WTC11 (cell line): Measurements from ENCODE around the gene BBS9.

Source experiments
- SP1 ChIP-seq: sonication (generic); formaldehyde crosslinking; conservative IDR thresholded peaks from 2 replicates; pipeline ENCODE4 v1.8.1; 2022; ENCODE audit warnings: missing genetic modification reagents
- TP53 ChIP-seq: sonication (generic); formaldehyde crosslinking; IDR thresholded peaks from 2 replicates; pipeline ENCODE4 v1.8.1; 2023; ENCODE audit warnings: mild to moderate bottlenecking, missing genetic modification reagents
- ZBTB21 ChIP-seq: sonication (generic); formaldehyde crosslinking; IDR thresholded peaks from 2 replicates; pipeline ENCODE4 v1.8.1; 2023; ENCODE audit warnings: mild to moderate bottlenecking, missing genetic modification reagents, borderline replicate concordance
- ZNF671 ChIP-seq: fragments of 250-450 bp; sonication (Bioruptor Pico); IDR thresholded peaks from 2 replicates; pipeline ENCODE4 v1.8.0; 2021; ENCODE audit warnings: mild to moderate bottlenecking
- TF ChIP-seq, protein P1 (sequence below): sonication (generic); formaldehyde crosslinking; IDR thresholded peaks from 2 replicates; pipeline ENCODE4 v1.8.1; 2022; ENCODE audit warnings: low read depth, missing genetic modification reagents, borderline replicate concordance
- TF ChIP-seq, protein P2 (sequence below): sonication (generic); formaldehyde crosslinking; IDR thresholded peaks from 2 replicates; pipeline ENCODE4 v1.8.1; 2022; ENCODE audit warnings: missing genetic modification reagents, borderline replicate concordance
- TF ChIP-seq, protein P3 (sequence below): fragments of 200-600 bp; IDR thresholded peaks from 2 replicates; pipeline ENCODE4 v1.8.0; 2022; ENCODE audit warnings: antibody characterized with exemption
- TF ChIP-seq, protein P4 (sequence below): sonication (generic); formaldehyde crosslinking; IDR thresholded peaks from 2 replicates; pipeline ENCODE4 v1.8.0; 2022; ENCODE audit warnings: mild to moderate bottlenecking, missing genetic modification reagents
- TF ChIP-seq, protein P5 (sequence below): sonication (generic); formaldehyde crosslinking; IDR thresholded peaks from 2 replicates; pipeline ENCODE4 v1.8.1; 2023; ENCODE audit warnings: mild to moderate bottlenecking, missing genetic modification reagents, moderate library complexity
- TF ChIP-seq, protein P6 (sequence below): sonication (generic); formaldehyde crosslinking; IDR thresholded peaks from 2 replicates; pipeline ENCODE4 v1.8.0; 2022; ENCODE audit warnings: mild to moderate bottlenecking, missing genetic modification reagents
- TF ChIP-seq, protein P7 (sequence below): sonication (generic); formaldehyde crosslinking; IDR thresholded peaks from 2 replicates; pipeline ENCODE4 v1.8.1; 2023; ENCODE audit warnings: mild to moderate bottlenecking, missing genetic modification reagents, borderline replicate concordance

DNA sequence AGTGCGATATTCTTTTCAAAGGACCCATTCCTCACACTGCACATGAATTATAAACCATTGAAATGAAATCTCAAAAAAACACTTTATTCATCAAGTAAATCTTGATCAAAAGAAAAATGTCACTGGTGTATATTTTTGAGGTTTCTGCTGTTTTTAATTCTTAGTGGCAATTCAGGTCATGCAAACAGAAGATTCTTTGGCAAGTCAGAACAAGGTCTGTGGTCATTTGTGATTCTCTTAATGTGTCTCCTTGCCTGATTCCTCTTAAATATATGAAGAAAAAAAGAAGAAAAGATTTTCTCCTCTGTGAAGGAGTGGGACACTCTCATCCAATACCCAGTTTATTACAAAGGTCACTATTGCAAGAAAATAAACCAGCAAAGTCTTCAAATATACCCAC, 467.8 kb downstream of the BBS9 start:
- TF ChIP-seq, protein P1, sequence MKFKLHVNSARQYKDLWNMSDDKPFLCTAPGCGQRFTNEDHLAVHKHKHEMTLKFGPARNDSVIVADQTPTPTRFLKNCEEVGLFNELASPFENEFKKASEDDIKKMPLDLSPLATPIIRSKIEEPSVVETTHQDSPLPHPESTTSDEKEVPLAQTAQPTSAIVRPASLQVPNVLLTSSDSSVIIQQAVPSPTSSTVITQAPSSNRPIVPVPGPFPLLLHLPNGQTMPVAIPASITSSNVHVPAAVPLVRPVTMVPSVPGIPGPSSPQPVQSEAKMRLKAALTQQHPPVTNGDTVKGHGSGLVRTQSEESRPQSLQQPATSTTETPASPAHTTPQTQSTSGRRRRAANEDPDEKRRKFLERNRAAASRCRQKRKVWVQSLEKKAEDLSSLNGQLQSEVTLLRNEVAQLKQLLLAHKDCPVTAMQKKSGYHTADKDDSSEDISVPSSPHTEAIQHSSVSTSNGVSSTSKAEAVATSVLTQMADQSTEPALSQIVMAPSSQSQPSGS (CRISPR knock-in tag), result no peak
- TF ChIP-seq, protein P2, sequence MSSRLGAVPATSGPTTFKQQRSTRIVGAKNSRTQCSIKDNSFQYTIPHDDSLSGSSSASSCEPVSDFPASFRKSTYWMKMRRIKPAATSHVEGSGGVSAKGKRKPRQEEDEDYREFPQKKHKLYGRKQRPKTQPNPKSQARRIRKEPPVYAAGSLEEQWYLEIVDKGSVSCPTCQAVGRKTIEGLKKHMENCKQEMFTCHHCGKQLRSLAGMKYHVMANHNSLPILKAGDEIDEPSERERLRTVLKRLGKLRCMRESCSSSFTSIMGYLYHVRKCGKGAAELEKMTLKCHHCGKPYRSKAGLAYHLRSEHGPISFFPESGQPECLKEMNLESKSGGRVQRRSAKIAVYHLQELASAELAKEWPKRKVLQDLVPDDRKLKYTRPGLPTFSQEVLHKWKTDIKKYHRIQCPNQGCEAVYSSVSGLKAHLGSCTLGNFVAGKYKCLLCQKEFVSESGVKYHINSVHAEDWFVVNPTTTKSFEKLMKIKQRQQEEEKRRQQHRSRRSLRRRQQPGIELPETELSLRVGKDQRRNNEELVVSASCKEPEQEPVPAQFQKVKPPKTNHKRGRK (CRISPR knock-in tag), result no peak
- TF ChIP-seq, protein P3, sequence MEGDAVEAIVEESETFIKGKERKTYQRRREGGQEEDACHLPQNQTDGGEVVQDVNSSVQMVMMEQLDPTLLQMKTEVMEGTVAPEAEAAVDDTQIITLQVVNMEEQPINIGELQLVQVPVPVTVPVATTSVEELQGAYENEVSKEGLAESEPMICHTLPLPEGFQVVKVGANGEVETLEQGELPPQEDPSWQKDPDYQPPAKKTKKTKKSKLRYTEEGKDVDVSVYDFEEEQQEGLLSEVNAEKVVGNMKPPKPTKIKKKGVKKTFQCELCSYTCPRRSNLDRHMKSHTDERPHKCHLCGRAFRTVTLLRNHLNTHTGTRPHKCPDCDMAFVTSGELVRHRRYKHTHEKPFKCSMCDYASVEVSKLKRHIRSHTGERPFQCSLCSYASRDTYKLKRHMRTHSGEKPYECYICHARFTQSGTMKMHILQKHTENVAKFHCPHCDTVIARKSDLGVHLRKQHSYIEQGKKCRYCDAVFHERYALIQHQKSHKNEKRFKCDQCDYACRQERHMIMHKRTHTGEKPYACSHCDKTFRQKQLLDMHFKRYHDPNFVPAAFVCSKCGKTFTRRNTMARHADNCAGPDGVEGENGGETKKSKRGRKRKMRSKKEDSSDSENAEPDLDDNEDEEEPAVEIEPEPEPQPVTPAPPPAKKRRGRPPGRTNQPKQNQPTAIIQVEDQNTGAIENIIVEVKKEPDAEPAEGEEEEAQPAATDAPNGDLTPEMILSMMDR, result no peak
- TF ChIP-seq, protein P4, sequence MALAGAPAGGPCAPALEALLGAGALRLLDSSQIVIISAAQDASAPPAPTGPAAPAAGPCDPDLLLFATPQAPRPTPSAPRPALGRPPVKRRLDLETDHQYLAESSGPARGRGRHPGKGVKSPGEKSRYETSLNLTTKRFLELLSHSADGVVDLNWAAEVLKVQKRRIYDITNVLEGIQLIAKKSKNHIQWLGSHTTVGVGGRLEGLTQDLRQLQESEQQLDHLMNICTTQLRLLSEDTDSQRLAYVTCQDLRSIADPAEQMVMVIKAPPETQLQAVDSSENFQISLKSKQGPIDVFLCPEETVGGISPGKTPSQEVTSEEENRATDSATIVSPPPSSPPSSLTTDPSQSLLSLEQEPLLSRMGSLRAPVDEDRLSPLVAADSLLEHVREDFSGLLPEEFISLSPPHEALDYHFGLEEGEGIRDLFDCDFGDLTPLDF (CRISPR knock-in tag), result no peak
- TF ChIP-seq TP53 (CRISPR knock-in tag), result no peak
- TF ChIP-seq, protein P5, sequence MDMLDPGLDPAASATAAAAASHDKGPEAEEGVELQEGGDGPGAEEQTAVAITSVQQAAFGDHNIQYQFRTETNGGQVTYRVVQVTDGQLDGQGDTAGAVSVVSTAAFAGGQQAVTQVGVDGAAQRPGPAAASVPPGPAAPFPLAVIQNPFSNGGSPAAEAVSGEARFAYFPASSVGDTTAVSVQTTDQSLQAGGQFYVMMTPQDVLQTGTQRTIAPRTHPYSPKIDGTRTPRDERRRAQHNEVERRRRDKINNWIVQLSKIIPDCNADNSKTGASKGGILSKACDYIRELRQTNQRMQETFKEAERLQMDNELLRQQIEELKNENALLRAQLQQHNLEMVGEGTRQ, result no peak
- TF ChIP-seq SP1 (CRISPR knock-in tag), result no peak
- no peak for TF ChIP-seq ZNF671
- TF ChIP-seq, protein P6, sequence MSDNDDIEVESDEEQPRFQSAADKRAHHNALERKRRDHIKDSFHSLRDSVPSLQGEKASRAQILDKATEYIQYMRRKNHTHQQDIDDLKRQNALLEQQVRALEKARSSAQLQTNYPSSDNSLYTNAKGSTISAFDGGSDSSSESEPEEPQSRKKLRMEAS (CRISPR knock-in tag), result no peak
- no peak for TF ChIP-seq ZBTB21 (CRISPR knock-in tag)
- TF ChIP-seq, protein P7, sequence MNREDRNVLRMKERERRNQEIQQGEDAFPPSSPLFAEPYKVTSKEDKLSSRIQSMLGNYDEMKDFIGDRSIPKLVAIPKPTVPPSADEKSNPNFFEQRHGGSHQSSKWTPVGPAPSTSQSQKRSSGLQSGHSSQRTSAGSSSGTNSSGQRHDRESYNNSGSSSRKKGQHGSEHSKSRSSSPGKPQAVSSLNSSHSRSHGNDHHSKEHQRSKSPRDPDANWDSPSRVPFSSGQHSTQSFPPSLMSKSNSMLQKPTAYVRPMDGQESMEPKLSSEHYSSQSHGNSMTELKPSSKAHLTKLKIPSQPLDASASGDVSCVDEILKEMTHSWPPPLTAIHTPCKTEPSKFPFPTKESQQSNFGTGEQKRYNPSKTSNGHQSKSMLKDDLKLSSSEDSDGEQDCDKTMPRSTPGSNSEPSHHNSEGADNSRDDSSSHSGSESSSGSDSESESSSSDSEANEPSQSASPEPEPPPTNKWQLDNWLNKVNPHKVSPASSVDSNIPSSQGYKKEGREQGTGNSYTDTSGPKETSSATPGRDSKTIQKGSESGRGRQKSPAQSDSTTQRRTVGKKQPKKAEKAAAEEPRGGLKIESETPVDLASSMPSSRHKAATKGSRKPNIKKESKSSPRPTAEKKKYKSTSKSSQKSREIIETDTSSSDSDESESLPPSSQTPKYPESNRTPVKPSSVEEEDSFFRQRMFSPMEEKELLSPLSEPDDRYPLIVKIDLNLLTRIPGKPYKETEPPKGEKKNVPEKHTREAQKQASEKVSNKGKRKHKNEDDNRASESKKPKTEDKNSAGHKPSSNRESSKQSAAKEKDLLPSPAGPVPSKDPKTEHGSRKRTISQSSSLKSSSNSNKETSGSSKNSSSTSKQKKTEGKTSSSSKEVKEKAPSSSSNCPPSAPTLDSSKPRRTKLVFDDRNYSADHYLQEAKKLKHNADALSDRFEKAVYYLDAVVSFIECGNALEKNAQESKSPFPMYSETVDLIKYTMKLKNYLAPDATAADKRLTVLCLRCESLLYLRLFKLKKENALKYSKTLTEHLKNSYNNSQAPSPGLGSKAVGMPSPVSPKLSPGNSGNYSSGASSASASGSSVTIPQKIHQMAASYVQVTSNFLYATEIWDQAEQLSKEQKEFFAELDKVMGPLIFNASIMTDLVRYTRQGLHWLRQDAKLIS (CRISPR knock-in tag), result no peak
